ENCODE measurements around the gene RHEBL1.

DNA sequence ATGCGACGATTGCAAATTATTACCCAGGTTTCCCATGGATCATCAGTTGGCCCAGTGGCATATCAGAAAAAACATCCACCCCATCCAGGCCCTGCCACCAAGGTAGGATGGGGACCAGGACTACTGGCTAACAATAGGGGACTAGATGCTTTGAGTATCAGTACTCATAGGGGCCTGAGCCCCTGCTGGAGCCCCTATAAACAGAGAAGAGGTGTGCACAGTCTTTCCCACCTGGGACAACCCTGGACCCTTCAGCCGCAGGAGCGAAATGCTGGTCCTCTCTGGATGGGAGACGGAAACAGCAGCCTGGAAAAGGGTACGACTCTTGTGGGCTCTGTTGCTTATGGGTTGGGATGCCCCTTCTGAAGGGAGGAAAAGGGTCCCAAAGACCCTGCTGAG, 19.2 kb upstream of the RHEBL1 start:
- TF ChIP-seq, protein P1, sequence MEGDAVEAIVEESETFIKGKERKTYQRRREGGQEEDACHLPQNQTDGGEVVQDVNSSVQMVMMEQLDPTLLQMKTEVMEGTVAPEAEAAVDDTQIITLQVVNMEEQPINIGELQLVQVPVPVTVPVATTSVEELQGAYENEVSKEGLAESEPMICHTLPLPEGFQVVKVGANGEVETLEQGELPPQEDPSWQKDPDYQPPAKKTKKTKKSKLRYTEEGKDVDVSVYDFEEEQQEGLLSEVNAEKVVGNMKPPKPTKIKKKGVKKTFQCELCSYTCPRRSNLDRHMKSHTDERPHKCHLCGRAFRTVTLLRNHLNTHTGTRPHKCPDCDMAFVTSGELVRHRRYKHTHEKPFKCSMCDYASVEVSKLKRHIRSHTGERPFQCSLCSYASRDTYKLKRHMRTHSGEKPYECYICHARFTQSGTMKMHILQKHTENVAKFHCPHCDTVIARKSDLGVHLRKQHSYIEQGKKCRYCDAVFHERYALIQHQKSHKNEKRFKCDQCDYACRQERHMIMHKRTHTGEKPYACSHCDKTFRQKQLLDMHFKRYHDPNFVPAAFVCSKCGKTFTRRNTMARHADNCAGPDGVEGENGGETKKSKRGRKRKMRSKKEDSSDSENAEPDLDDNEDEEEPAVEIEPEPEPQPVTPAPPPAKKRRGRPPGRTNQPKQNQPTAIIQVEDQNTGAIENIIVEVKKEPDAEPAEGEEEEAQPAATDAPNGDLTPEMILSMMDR (IDR thresholded peaks at IDR 0.05 in 8 of 11, conservative IDR thresholded peaks at IDR 0.05 in 3 of 11) = no peak
- TF ChIP-seq POLR2AphosphoS5 (IDR thresholded peaks at IDR 0.05) (no peak), POLR2A (IDR thresholded peaks at IDR 0.05) (no peak)
